HEK293 (cell line): ENCODE results near the gene NHERF2.

Experiments
- CTCF ChIA-PET: fragments of 350-600 bp; formaldehyde crosslinking; extraction: SDS; loops from one replicate; lab custom pipeline; 2021; ENCODE audit warnings: antibody characterized with exemption; lab: Yijun Ruan, JAX
- POLR2A ChIA-PET: fragments of 300-600 bp; formaldehyde crosslinking; extraction: SDS; loops from one replicate; lab custom pipeline; 2020; ENCODE audit warnings: antibody characterized with exemption, inconsistent platforms; lab: Yijun Ruan, JAX
- H3K27ac ChIP-seq: fragments of 200-500 bp; sonication (Bioruptor generic); 2 replicates; pipeline ENCODE4 v1.5.1; 2014; ENCODE audit warnings: low read depth, low read length, control low read depth, inconsistent platforms; ENCODE audit errors: extremely low read depth
- H3K36me3 ChIP-seq, 2 experiments: fragments of 200-500 bp in 1 of 2; sonication (Bioruptor generic) in 1 of 2; 1 replicate in 1 of 2; 2 replicates in 1 of 2; pipeline ENCODE4 v1.5.1; 2014 to 2017; ENCODE audit warnings: inconsistent platforms in 2 of 2, low read length in 2 of 2; ENCODE audit not compliant: control insufficient read depth in 2 of 2, insufficient read depth in 1 of 2
- H3K4me1 ChIP-seq: fragments of 200-500 bp; sonication (Bioruptor generic); 2 replicates; pipeline ENCODE4 v1.5.1; 2014; ENCODE audit warnings: mild to moderate bottlenecking, low read length, inconsistent platforms; ENCODE audit not compliant: control insufficient read depth, insufficient read depth
- H3K4me3 ChIP-seq: 2 replicates; pipeline ENCODE4 v1.5.1; 2011; ENCODE audit warnings: low read depth, mild to moderate bottlenecking, control low read depth, low read length, moderate library complexity
- H3K9me3 ChIP-seq: fragments of 200-500 bp; sonication (Bioruptor generic); 2 replicates; pipeline ENCODE4 v1.5.1; 2014; ENCODE audit warnings: low read depth, low read length, inconsistent platforms; ENCODE audit not compliant: control insufficient read depth, insufficient read depth
- AEBP2 ChIP-seq: fragments of 450-650 bp; formaldehyde crosslinking; IDR thresholded peaks from 2 replicates; pipeline ENCODE4 v1.5.1; 2016; ENCODE audit warnings: missing biosample characterization, missing genetic modification characterization, borderline replicate concordance
- HOXC10 ChIP-seq: sonication (generic); formaldehyde crosslinking; IDR thresholded peaks from 2 replicates; pipeline ENCODE4 v1.8.1; 2023; ENCODE audit warnings: mild to moderate bottlenecking, missing genetic modification reagents
- IKZF3 ChIP-seq: fragments of 450-650 bp; IDR thresholded peaks from 2 replicates; pipeline ENCODE4 v1.5.0; 2018; ENCODE audit warnings: missing biosample characterization, mild to moderate bottlenecking, missing genetic modification characterization, moderate library complexity
- SALL2 ChIP-seq: fragments of 450-650 bp; formaldehyde crosslinking; IDR thresholded peaks from 2 replicates; pipeline ENCODE4 v1.5.0; 2017; ENCODE audit warnings: missing biosample characterization, mild to moderate bottlenecking, missing genetic modification characterization, borderline replicate concordance
- SP7 ChIP-seq: fragments of 450-650 bp; formaldehyde crosslinking; IDR thresholded peaks from 2 replicates; pipeline ENCODE4 v1.5.1; 2016; ENCODE audit warnings: missing biosample characterization, missing genetic modification characterization
- ZBTB17 ChIP-seq: fragments of 450-650 bp; formaldehyde crosslinking; IDR thresholded peaks from 2 replicates; pipeline ENCODE4 v1.5.1; 2016; ENCODE audit warnings: missing biosample characterization, missing genetic modification characterization
- ZNF121 ChIP-seq: fragments of 450-650 bp; formaldehyde crosslinking; IDR thresholded peaks from 2 replicates; pipeline ENCODE4 v1.5.1; 2016; ENCODE audit warnings: missing biosample characterization, missing genetic modification characterization
- ZNF18 ChIP-seq: fragments of 450-650 bp; formaldehyde crosslinking; IDR thresholded peaks from 2 replicates; pipeline ENCODE4 v1.5.1; 2016; ENCODE audit warnings: missing biosample characterization, missing genetic modification characterization
- ZNF184 ChIP-seq: fragments of 450-650 bp; IDR thresholded peaks from 2 replicates; pipeline ENCODE4 v1.5.1; 2018; ENCODE audit warnings: missing biosample characterization, mild to moderate bottlenecking, missing genetic modification characterization
- ZNF19 ChIP-seq: fragments of 450-650 bp; formaldehyde crosslinking; IDR thresholded peaks from 2 replicates; pipeline ENCODE4; 2016; ENCODE audit warnings: missing biosample characterization, missing genetic modification characterization, low read depth
- ZNF214 ChIP-seq: fragments of 450-650 bp; formaldehyde crosslinking; IDR thresholded peaks from 2 replicates; pipeline ENCODE4 v1.5.1; 2017; ENCODE audit warnings: missing biosample characterization, mild to moderate bottlenecking, missing genetic modification characterization, borderline replicate concordance
- ZNF266 ChIP-seq: fragments of 450-650 bp; formaldehyde crosslinking; IDR thresholded peaks from 2 replicates; pipeline ENCODE4 v1.5.1; 2016; ENCODE audit warnings: missing biosample characterization, missing genetic modification characterization, low read depth
- ZNF335 ChIP-seq: fragments of 450-650 bp; formaldehyde crosslinking; conservative IDR thresholded peaks from 2 replicates; pipeline ENCODE4 v1.5.1; 2016; ENCODE audit warnings: missing biosample characterization, missing genetic modification characterization
- ZNF350 ChIP-seq: fragments of 450-650 bp; formaldehyde crosslinking; IDR thresholded peaks from 2 replicates; pipeline ENCODE4 v1.5.0; 2017; ENCODE audit warnings: missing biosample characterization, mild to moderate bottlenecking, missing genetic modification characterization
- ZNF391 ChIP-seq: fragments of 450-650 bp; formaldehyde crosslinking; IDR thresholded peaks from 2 replicates; pipeline ENCODE4 v1.5.1; 2016; ENCODE audit warnings: low read depth, missing biosample characterization, missing genetic modification characterization, borderline replicate concordance
- ZNF398 ChIP-seq: fragments of 450-650 bp; formaldehyde crosslinking; IDR thresholded peaks from 2 replicates; pipeline ENCODE4 v1.5.1; 2017; ENCODE audit warnings: missing biosample characterization, missing genetic modification characterization
- ZNF426 ChIP-seq: fragments of 450-650 bp; formaldehyde crosslinking; IDR thresholded peaks from 2 replicates; pipeline ENCODE4 v1.5.1; 2017; ENCODE audit warnings: missing biosample characterization, missing genetic modification characterization, mild to moderate bottlenecking, inconsistent platforms, moderate library complexity
- ZNF433 ChIP-seq: fragments of 450-650 bp; formaldehyde crosslinking; IDR thresholded peaks from 2 replicates; pipeline ENCODE4 v1.5.1; 2016; ENCODE audit warnings: missing biosample characterization, missing genetic modification characterization, low read depth
- ZNF548 ChIP-seq: fragments of 450-650 bp; formaldehyde crosslinking; IDR thresholded peaks from 2 replicates; pipeline ENCODE4 v1.5.1; 2016; ENCODE audit warnings: missing biosample characterization, missing genetic modification characterization
- ZNF561 ChIP-seq: fragments of 450-650 bp; IDR thresholded peaks from 2 replicates; pipeline ENCODE4 v1.5.1; 2018; ENCODE audit warnings: missing biosample characterization, missing genetic modification characterization, borderline replicate concordance
- ZNF660 ChIP-seq: fragments of 450-650 bp; IDR thresholded peaks from 2 replicates; pipeline ENCODE4 v1.5.1; 2018; ENCODE audit warnings: missing biosample characterization, mild to moderate bottlenecking, missing genetic modification characterization
- ZNF776 ChIP-seq: fragments of 450-650 bp; formaldehyde crosslinking; IDR thresholded peaks from 2 replicates; pipeline ENCODE4 v1.5.0; 2017; ENCODE audit warnings: missing biosample characterization, missing genetic modification characterization, borderline replicate concordance
- ZSCAN30 ChIP-seq: fragments of 450-650 bp; IDR thresholded peaks from 2 replicates; pipeline ENCODE4 v1.5.1; 2018; ENCODE audit warnings: missing biosample characterization, mild to moderate bottlenecking, missing genetic modification characterization, moderate library complexity
- ZSCAN5A ChIP-seq: fragments of 450-650 bp; formaldehyde crosslinking; IDR thresholded peaks from 2 replicates; pipeline ENCODE4 v1.5.1; 2016; ENCODE audit warnings: missing biosample characterization, missing genetic modification characterization

Gene NHERF2

GRCh38 chr16:2062801-2063200 lies 36.1 kb downstream of the NHERF2 start:
- Histone ChIP-seq H3K36me3 (peaks cover 11 to 78% of the 10 kb centered on the region in 2 experiments; a peak in 2 of 3 replicates), H3K4me1 (no peaks in the 10 kb centered on the region), H3K27ac (no peak overlapping the region), H3K4me3 (no peak overlapping the region), H3K9me3 (no peaks in the 10 kb centered on the region)
- TF ChIP-seq ZNF561 (tag by site-specific recombination) (no peak), ZNF426 (tag by site-specific recombination) (no peak)
- ChIA-PET CTCF (no interaction called here), POLR2A (interaction anchor here (1.9 kb wide), 1 partner anchor 92 kb away, joined by 8 read pairs; the partner anchor contains the start of gene TRAF7)

GRCh38 chr16:2063861-2064260 lies 37.2 kb downstream of the NHERF2 start:
- Histone ChIP-seq H3K36me3 (peaks cover 14 to 77% of the 10 kb centered on the region in 2 experiments; a peak in 2 of 3 replicates), H3K27ac (no peak overlapping the region), H3K4me1 (no peaks in the 10 kb centered on the region), H3K9me3 (no peaks in the 10 kb centered on the region), H3K4me3 (no peak overlapping the region)
- ChIA-PET CTCF (interaction anchor here (0.9 to 1.0 kb wide), 2 partner anchors 21 to 92 kb away, joined by 3 to 5 read pairs; partner anchors contain the start of gene TBL3), POLR2A (interaction anchor here (1.0 to 1.2 kb wide), 2 partner anchors 19 to 91 kb away, joined by 3 to 4 read pairs; partner anchors contain the start of gene TRAF7)
- TF ChIP-seq ZNF350 (no peak), ZNF548 (no peak), HOXC10 (no peak), ZNF398 (tag by site-specific recombination) (no peak), SP7 (tag by site-specific recombination) (no peak), ZNF184 (no peak), ZBTB17 (tag by site-specific recombination) (no peak), AEBP2 (tag by site-specific recombination) (no peak), ZNF214 (tag by site-specific recombination) (no peak), ZNF433 (no peak), ZNF266 (no peak)

GRCh38 chr16:2064368-2064945 lies 37.8 kb downstream of the NHERF2 start:
- Histone ChIP-seq H3K27ac (no peak overlapping the region), H3K36me3 (peaks cover 14 to 80% of the 10 kb centered on the region in 2 experiments; a peak in 2 of 3 replicates), H3K9me3 (no peaks in the 10 kb centered on the region), H3K4me3 (no peak overlapping the region), H3K4me1 (no peaks in the 10 kb centered on the region)
- ChIA-PET CTCF (interaction anchor here (0.9 to 1.0 kb wide), 2 partner anchors 21 to 93 kb away, joined by 3 to 5 read pairs; partner anchors contain the start of gene TBL3), POLR2A (interaction anchor here (0.7 to 1.2 kb wide), 3 partner anchors 20 to 91 kb away, joined by 3 to 4 read pairs (median 3); partner anchors contain the start of gene TRAF7)
- TF ChIP-seq ZNF776 (tag by site-specific recombination), result no peak
- TF ChIP-seq IKZF3 (tag by site-specific recombination), result no peak
- no peak for TF ChIP-seq ZSCAN5A (tag by site-specific recombination)
- no peak for TF ChIP-seq ZSCAN30 (tag by site-specific recombination)
- no peak for TF ChIP-seq ZNF19 (tag by site-specific recombination)
- no peak for TF ChIP-seq ZNF335 (tag by site-specific recombination)
- no peak for TF ChIP-seq ZNF18
- TF ChIP-seq SALL2 (tag by site-specific recombination), result no peak
- TF ChIP-seq ZNF391 (tag by site-specific recombination), result no peak
- TF ChIP-seq ZNF660 (tag by site-specific recombination), result no peak
- TF ChIP-seq ZNF121 (tag by site-specific recombination), result no peak
